ENCODE data around the gene NBPF1.
"Not testable (repeated sequence)": the region's sequence is repeated elsewhere in the genome, so short reads cannot be mapped to it uniquely, and the experiment has no call there.

The NBPF1 gene

DNA sequence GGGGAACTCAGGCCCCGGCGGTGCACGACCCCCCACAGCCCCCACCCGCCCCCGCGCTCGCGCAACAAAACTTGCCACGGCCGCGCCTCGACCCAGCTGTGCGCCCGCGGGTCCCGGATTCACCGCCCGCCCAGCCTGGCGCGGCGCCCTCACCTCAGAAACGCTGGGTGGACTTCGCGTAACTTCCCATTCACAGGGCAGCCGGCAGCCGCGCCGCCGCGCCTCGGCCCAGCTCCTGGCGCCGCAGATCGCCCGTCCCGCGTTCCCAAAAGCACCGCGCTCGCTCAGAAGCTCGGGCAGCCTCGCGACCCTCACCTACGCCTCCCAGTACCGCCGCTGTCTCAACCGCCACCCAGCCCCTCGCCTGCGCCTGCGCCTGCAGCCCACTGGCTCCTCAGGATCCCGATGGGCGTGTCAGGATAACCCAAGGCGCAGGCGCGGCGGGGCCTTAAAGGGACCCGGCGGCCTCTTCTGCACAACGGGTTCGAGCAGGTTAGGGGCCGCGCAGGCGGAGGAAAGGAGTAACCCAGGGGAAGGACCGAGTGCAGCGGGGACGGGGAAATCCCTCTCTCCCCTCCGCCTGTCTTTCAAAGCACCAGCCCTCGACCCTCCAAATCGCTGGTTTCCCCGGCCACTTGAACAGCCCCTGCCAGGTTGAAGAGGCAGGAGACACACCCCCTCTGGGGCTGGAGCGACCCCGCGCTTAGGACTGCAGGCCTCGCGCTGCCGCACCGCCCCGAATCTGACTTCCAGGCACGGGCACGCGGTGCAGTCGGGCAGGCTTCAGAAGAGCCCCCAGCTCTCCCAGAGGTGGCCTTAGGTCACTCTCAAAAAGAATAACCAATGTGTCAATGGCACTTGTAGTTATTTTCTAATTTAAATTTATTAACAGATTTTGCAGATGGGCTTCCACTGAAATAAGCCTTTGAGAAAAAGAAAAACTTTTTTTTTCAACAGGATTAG lies at the start of gene NBPF1:
NBPF1 (minus strand) TSS at position 380 of the 963 bp plus-strand sequence.
- DNase-seq (ENCODE audit: low spot score), result peak; percentile 98

DNA sequence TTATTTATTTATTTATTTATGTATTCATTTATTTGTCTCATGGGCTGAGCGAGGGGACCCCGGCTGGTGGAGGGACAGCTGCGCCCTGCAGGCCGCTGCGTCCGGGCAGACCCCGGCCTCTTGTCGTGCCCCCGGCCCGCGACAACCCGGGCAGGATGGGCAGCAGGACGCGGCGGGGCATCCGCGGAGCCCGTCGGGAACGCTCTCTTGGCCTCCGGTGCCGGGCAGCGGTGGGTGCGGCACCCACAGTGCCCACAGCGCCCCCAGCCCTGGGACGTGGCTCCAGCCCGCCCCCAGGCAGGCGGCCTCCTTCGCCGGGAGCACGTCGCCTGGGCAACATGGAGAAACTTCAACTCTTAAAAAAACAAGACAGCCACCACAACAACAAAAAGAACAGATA lies 44.9 kb upstream of the NBPF1 start:
- not testable (repeated sequence) for DNase-seq (ENCODE audit: low spot score)

DNA sequence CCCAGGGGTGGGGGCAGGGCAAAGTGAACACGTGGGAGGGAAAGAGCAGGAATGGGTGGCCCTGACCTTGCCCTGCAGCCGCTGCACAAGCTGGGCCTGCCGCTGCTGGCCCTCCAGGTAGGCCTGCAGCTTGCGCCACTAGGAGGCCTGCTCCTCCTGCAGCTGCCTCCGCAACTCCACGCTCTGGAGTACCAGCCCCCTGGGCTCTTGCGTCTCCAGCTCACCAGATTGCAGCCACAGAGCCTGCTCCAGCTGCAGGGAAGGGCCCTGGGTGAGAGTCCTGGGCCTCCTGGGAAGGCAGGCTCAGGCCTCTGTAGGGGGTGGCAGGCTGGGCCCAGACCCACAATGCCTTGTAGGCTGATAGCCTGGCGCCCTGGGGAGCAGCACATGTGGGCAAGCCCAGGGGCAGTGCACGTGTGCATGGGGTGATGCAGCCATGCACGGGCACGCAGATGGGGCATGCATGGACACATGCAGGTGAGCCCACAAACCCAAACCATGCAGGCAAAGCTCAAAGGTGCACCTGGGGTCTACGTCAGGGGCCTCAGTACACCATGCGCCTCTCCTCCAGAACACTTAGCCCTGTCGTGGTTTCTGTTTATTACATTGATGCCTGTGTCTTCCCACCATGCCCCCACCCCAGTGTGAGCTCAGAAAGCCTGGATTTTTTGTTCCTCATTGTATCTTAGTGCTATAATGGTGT lies 43.8 kb upstream of the NBPF1 start:
- not testable (repeated sequence) for DNase-seq (ENCODE audit: low spot score)

DNA sequence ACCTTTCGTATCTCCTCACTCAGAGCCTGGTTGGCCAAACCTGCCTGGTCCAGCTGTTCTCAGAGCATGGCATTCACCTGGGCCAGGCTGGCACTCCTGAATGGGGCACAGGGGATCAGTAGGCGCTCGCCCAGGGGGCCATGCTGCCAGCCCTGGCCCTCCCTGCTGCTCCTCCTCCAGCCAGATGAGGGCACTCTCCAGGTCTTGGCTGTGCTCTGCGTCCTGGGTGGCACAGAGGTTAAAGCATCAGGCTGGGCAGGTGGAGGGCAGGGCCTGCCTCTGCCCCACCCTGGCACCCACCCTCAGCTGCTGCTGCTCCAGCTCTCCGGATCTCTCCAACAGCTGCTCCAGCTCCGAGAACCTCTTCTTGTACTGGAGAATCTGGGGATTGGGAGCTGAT lies 43.2 kb upstream of the NBPF1 start:
- not testable (repeated sequence) for DNase-seq (ENCODE audit: low spot score)

DNA sequence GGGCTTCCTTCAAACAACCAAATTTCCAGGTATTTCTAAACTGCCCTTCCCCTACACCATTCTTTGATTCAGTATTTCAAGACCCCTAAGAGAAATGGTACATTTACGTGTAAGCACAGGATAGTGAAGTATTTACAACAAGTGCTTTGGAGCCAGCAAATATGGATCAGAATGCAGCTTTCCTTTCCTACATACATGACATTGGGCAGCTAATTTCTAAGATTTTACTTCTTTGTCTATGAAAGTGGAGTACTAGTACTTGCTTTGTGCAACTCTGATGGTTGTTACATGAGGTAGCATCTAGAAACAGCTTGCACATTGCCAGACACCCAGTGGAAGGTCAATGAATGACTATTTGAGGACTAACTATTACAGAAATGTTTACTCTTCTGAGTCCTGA lies 38.2 kb upstream of the NBPF1 start:
- not testable (repeated sequence) for DNase-seq (ENCODE audit: low spot score)

DNA sequence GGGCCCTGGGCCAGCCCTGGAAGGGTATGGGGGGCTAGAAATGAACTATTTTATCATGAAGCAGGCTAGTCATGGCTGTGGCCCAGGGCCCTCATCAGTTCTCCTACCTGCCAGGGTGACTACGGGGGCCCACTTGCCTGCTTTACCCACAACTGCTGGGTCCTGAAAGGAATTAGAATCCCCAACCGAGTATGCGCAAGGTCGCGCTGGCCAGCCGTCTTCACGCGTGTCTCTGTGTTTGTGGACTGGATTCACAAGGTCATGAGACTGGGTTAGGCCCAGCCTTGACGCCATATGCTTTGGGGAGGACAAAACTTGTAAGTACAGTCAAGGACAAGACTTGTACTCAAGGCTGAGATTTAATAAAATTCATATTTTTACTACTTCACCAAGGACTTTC lies 36.6 kb upstream of the NBPF1 start:
- DNase-seq (ENCODE audit: low spot score), result not testable (repeated sequence)

DNA sequence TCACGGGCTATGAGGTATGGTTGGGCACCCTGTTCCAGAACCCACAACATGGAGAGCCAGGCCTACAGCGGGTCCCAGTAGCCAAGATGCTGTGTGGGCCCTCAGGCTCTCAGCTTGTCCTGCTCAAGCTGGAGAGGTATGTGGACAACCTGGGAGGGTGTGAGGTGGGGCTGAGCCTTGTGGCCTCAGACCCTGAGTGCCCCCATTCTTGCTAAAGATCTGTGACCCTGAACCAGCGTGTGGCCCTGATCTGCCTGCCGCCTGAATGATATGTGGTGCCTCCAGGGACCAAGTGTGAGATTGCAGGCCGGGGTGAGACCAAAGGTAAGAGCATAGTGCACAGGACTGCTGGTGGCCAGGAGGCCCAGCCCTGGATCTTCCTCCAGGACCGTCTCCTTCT lies 36.0 kb upstream of the NBPF1 start:
- DNase-seq (ENCODE audit: low spot score), result not testable (repeated sequence)

DNA sequence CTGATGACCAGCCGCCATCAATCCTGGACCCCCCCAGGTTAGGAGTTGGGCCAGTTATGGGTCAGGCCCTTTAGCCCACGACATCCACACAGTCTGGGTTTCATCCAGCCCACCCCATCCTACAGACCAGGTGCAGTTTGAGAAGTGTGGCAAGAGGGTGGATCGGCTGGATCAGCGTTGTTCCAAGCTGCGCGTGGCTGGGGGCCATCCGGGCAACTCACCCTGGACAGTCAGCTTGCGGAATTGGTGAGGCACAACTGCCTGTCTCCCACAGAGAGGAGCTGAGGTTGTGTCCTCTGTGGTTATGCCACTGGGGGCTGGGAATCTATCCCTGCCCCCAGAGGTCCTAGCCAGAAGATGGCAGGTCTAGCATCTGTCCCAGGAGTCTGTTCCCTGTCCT lies 35.4 kb upstream of the NBPF1 start:
- DNase-seq (ENCODE audit: low spot score), result not testable (repeated sequence)

DNA sequence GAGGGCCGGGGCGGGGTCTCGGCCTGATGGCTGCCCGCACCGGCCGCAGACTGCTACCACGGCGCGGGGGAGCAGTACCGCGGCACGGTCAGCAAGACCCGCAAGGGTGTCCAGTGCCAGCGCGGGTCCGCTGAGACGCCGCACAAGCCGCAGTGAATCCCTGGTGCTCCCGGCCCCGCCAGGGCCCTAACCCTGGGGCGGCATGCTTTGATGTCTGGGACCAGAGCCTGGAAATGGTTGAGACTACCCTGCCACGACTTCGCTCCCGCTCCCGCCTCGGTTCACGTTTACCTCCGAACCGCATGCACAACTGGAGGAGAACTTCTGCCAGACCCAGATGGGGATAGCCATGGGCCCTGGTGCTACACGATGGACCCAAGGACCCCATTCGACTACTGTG lies 34.9 kb upstream of the NBPF1 start:
- not testable (repeated sequence) for DNase-seq (ENCODE audit: low spot score)

DNA sequence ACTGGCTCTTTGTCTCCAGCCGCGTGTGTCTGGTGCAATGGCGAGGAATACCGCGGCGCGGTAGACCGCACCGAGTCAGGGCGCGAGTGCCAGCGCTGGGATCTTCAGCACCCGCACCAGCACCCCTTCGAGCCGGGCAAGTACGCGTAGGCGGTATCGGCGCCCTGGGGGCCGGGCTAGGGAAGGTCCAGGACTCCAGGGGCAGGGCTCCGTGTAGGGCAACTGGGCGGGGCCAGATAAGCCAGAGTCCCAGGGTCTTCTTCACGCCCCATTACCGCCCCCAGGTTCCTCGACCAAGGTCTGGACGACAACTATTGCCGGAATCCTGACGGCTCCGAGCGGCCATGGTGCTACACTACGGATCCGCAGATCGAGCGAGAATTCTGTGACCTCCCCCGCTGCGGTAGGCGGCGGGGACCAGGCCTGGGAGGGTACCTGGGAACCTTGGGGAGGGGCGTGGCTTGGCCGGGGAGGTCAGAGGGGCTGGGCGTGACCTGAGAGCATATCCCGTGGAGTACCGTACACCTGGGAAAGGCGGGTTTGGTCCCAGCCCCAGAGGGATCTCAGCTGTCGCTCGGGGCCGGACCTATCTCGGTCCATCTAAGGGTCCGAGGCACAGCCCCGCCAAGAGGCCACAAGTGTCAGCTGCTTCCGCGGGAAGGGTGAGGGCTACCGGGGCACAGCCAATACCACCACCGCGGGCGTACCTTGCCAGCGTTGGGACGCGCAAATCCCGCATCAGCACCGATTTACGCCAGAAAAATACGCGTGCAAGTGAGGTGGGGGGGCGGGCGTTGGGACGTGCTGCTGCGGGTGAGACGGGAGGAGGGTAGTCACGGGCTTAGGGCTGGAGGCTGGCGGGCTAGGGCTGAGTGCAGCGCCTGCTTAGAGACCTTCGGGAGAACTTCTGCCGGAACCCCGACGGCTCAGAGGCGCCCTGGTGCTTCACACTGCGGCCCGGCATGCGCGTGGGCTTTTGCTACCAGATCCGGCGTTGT lies 34.1 kb upstream of the NBPF1 start:
- DNase-seq (ENCODE audit: low spot score), result not testable (repeated sequence)

DNA sequence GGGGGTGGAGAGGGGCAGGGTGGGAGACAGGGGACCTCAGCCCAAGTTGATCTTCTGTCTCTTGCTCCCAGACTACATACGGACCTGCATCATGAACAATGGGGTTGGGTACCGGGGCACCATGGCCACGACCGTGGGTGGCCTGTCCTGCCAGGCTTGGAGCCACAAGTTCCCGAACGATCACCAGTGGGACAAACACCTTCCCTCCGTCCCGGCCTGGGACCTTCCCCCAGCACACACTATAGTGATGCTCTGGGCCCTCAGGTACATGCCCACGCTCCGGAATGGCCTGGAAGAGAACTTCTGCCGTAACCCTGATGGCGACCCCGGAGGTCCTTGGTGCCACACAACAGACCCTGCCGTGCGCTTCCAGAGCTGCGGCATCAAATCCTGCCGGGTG lies 33.4 kb upstream of the NBPF1 start:
- DNase-seq (ENCODE audit: low spot score), result not testable (repeated sequence)

DNA sequence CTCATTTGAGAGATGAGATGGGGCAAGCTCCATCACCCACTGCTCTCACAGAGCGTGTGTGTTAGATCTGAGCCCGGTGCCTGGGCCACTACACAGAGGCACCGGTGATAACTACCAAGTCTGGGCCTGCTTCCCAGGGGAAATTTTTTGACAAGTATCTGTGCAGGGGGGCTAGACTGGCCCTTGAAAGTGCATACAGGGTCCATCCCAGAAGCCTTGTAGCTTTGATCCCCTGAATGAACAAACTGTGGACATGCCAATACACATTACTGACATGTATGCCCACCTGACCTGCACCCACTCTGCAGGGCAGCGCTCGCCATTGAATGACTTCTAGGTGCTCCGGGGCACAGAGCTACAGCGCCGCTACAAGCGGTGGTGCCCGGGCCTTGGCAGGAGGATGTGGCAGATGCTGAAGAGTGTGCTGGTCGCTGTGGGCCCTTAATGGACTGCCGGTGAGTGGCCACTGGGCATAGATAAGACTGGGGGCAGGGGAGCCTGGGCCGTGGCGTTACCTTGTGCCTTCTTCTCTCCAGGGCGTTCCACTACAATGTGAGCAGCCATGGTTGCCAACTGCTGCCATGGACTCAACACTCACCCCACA lies 32.8 kb upstream of the NBPF1 start:
- not testable (repeated sequence) for DNase-seq (ENCODE audit: low spot score)

DNA sequence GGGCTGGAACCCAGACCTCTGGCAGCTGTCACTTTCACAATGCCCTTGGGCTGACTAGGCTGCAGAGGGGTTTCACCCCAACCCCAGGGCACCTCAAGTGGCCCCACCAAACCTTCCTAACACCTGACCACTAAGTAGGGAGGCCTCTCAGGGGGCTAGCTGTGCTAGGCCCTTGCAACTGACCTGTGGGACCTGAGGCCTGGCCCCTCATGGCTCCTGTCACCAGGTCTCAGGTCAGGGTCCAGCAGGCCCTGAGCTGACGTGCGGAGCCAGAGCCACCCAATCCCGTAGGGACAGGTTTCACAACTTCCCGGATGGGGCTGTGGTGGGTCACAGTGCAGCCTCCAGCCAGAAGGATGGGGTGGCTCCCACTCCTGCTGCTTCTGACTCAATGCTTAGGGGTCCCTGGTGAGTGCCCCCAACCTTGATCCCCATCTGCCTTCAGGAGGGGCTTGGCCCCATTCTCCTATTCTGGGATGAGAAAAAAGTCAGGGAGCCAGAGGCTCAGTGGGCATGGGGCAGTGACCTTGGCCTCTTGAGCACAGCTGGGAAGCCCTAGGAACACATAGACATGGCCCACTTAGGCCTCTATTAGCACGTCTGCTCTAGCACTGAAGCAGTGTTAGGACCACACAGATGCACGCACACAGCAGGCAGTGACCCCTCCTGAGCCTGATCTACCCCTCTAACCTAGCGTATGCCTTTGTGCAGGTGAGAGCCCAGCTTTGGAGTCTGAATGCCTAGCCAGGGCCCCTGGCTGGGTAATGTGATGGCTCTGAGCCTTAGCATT lies 32.1 kb upstream of the NBPF1 start:
- DNase-seq (ENCODE audit: low spot score), result not testable (repeated sequence)

DNA sequence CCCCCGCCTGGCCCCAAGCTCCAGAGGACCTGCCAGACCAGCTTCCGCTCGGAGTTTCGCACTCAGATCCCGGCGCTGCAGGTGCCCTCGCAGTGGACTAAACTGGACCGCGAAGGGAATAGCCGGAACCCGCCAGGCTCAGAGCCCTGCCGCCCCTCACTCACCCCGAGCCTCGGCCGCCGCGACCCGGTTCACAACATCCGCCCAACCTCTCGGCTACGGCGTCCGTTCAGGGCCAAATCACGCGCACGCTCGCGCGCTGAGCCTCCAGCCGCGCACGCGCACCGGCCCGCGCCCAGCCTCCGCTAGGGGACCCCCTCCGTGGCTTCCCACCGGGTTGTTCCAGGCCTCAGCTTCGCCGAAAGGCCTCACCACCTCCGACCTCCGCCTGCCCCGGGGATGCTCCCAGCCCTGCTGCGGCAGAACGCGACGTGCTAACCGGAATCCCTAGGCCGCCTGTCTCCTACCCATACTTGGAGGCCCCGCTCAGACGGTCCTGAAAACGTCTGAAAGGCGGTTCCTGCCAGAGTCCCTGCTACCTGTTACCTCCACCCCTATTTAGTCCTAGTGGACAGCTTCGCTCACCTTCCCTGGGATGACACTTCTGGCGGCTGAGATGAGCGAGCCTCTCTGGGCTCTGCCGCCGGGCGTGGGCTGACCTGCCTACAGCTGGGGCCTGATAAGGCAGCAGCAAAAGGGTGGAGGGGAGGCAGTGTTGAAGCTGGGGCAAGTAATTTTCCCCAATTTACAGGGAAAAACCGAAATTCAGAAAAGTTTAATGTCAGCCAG lies 31.3 kb upstream of the NBPF1 start:
- peak; percentile 87 for DNase-seq (ENCODE audit: low spot score)

DNA sequence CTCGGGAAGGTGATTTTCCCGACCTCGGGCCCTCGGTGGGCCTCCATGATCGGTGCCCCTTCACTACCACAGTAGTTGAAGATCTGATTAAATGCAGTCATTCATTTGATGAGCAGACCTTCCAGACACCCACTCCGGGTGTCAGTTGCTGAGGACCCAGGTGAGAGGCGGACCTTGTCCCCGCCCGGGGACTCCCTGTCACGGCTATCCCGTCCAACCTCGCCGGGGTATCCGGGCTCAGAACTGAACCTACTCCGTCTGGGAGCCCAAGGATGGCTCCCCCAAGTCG lies 30.8 kb upstream of the NBPF1 start:
- DNase-seq (ENCODE audit: low spot score), result no peak

DNA sequence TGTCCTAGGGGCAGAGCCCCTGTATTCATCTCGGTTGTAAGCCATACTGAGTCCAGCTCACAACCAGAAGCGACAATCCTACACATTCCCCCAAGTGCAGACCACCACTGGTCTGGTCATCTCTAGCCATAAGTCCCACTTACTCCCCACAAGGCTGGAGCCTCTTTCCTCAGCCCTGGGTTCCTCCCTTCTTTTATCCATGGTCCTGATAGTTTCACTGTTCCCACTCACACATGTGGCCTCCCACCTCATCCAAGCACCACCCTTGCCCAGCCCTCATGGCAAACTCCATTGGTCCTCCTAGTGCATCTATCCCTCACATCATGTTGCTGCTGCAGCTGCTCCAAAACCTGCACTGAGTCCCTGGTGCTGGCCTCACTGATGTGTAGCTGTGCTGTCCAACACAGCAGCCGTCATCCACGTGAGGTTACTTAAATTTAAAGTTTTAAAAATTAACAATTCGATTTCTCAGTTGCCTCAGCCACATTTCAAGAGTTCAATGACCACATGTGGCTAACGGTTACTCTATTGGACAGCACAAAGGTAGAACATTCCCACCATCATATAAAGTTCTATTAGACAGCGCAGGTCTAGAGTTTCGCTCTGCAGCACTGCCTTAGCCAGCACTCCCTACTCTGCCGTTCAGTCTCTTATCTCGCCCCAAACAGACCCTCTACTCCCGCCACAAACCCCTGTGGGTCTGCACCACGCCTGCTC lies 30.3 kb upstream of the NBPF1 start:
- DNase-seq (ENCODE audit: low spot score), result not testable (repeated sequence)

DNA sequence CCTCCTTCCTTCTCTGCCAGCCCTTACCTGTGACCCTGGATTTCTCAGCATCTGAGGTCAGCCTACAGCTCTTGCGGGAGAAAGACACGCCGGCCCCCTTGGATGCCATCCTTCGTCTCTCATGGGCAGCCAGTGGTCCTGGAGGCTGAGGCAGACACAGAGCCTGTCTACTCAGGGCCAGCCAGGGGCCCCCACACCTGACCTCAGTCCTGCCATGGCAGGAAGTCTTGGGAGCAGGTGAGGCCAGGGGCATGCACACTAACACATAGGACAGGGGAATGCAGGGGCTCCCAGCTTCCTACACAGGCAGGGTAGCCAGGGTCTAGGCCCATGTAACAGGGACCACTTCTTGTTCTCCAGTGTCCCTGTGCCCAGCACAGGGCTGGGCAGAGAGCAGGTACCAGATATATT lies 29.6 kb upstream of the NBPF1 start:
- DNase-seq (ENCODE audit: low spot score), result not testable (repeated sequence)

DNA sequence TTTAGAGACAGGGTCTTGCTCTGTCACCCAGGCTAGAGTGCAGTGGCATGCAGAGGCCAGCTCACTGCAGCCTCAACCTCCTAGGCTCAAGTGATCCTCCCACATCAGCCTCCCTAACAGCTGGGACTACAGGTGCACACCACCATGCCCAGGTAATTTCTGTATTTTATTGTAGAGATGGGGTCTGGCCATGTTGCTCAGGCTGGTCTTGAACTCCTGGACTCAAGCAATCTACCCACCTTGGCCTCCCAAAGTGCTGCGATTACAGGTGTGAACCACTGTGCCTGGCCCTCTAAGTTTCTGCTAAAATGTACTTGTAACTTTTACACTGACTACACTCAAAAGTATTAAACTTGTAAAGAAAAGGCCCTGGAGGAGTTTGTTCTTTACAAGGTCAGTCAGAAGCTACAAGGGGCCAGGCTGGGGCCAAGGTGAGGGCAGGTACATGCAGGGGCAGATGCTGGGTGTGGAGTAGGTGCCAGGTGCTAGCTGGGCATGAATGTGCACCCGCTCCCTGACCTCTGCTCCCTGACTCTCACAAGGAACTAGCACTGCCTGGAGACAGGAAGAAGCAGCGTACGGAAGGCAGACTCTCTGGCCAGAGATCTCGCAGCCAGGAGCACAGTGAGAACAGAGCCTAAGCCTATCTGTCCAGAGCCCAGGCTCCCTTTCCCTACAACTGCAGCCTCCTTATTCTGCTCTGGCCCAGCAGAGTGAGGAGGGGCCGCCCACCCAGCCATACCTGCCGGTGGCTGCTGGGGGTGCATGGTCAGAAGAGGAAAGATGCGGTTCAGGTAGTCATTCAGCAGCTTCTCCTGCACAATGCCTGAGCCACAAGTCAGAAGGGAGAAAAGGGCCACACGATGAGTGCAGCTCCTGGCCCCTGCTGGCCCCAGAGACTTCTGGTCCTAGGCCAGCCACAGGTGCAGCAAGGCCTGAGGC lies 28.9 kb upstream of the NBPF1 start:
- not testable (repeated sequence) for DNase-seq (ENCODE audit: low spot score)

Measured in pons (tissue), 1 donor.